GM19372 (cell line): ENCODE results near the gene VKORC1.

Source experiments
- ATAC-seq: cut with Tn5 transposase; IDR thresholded peaks from one replicate; pipeline ENCODE4 v1.9.1; 2021; ENCODE audit warnings: mild to moderate bottlenecking, low read depth, moderate library complexity; ENCODE audit not compliant: unreplicated experiment

The VKORC1 gene

DNA sequence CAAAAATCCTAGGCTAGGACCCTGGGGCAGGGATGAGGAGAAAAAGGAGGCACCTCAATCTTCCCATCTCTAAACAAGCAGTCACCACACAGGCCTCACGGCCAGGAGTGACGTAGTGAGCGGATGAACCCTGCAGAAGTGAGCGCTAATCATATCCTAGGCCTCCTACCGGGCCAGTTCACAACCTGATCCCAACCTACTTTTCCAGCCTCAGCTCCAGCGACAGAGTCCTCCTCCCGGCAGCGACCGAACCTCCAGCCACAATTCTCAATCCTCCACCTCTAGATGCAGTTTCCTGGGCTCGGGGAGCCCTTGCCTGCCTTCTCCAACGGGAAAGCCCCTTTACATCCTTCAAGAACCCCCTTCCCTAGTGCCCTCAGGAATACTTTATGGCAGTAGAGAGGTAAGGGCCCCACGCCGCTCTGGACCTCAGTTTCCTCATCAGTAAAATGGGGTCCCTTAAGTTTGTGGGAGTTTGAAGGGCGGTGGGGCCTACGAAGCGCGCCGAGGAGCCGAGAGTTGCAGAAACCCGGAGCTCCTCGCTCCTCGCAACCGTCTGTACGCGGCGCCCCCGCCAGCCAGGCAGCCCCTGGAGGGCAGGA, 22.0 kb downstream of the VKORC1 start:
- no peak for ATAC-seq

DNA sequence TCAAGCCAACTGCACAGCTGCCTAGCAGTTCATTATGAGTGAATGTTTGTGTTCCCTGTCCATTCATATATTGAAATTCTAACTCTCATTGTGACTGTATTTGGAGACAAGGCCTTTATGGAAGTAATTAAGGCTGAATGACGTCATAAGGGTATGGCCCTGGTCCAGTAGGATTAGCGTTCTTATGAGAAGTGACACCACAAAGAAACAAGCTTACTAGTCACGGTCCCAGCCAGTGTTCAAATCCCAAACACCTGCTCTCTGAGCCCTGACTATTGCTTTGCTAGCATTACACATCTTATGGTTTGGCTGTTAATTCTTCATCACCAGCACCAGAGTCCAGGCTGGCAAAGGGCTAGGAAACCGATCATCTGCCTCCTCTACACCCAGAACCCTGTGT, 22.7 kb downstream of the VKORC1 start:
- no peak for ATAC-seq

DNA sequence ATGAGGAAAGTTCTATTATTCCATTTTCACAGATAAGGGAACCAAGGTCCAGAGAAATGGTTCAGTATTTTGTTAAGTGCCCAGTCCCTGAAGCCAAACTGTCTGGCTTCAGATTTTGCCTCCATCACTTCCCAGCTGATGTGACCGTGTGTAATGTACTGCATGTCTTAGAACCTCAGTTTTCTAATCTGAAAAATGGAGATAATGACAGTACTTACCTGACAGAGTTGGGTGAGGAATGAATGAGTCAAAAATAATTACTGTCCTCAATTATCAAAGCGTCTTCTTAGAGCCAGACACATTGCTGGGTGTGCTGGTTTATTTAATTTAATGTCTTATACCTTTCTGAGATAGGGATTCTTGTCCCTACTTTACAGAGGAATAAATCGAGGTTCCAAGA, 27.3 kb downstream of the VKORC1 start:
- ATAC-seq: no peak

DNA sequence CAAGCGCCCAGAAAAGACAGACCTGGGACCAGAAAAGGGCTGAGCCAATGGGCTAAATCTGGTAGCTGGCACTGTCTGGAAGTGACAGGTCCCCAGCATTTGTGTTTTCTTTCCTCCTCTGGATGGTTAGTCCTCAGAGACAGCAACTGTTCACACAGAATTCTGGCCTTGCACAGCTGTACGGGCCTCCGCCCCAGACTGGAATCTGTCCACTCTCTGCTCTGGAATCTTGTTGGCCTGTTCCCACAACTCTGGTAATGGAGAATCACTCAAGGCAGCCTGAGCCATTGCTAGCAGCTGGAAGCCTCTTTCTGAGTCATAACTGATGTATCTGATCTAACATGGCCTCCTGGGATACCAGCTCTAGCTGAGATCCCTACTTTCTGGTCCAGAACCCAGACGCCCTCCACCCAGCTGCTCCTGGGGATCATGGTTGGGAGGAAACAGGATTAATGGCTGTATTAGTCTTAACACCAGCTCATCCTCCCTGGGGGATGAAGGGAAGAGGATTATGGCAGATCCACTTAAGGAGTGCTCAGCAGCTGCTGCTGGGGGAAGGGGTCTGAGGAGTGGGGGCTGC, 29.6 kb downstream of the VKORC1 start:
- no peak for ATAC-seq

DNA sequence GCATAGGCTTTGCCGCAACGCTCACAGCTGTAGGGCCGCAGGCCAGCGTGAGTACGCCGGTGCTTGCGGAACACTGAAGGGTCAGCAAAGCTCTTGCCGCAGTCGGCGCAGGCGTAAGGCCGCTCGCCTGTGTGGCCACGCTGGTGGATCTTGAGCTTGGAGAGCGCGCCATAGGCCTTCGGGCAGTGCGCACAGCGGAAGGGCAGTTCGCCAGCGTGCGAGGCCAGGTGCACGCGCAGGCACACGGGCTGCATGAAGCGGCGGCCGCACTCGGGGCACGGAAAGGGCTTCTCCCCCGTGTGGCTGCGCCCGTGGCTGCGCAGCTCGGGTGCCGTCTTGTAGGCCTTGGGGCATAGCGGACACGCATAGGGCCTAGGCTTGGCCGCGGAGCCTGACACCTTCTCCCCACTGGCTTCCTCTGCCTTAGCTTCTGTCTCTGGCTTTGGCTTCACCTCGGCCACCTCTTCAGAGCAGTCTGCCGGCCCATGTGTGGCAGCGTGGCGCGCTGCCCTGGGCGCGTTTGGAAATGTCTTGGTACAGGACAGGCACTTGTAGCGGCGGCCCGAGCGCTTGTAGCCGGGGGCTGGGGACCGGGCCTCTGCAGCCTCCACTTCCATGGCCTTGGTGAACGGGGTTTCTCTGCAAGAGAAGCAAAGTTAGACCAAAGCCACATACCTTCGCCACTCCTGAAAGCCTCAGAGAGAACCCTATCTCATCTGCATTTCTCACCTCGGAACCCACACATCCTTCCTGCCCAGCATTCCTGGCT, 30.6 kb downstream of the VKORC1 start:
- no peak for ATAC-seq

DNA sequence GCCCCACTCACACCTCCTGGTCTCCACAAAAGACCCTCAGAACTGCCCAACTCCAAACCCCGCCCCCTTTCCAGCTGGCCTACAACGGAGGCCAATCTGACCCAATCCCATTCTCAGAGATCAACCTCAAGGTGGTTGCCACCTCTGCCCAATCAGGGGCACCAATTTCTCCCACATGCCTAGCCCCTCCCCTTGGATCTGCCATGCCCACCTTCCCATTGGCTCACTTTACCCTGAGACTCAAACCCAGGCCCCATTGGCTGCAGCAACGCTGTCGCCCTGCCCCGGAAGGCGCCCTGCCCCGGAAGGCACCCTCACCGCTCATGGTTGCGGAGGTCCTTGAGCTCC, 31.1 kb downstream of the VKORC1 start:
- ATAC-seq: no peak

DNA sequence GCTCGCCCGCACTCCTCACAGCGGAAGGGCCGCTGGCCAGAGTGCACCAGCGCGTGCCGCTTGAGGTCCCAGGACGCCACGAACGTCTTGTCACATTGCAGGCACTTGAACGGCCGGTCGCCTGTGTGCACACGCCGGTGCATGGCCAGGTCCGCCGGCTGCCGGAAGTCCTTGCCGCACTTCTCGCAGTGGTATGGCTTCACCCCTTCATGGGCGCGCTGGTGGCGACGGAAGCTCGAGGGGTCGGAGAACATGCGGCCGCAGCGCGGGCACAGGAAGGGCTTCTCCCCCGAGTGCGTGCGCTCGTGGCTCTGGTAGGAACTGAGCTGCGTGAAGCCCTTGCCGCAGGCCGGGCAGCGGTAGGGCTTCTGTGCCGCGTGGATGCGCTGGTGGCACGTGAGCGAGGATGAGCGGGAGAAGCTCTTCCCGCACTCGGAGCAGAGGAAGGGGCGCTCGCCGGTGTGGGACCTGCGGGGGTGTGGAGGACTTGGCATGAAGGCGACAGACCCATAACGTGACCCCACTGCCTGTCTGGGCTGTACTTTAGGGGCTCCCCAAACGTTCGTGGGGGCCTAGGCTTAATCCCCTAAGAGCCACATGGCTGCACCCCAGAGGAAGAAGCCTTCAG, 32.7 kb downstream of the VKORC1 start:
- ATAC-seq: no peak

DNA sequence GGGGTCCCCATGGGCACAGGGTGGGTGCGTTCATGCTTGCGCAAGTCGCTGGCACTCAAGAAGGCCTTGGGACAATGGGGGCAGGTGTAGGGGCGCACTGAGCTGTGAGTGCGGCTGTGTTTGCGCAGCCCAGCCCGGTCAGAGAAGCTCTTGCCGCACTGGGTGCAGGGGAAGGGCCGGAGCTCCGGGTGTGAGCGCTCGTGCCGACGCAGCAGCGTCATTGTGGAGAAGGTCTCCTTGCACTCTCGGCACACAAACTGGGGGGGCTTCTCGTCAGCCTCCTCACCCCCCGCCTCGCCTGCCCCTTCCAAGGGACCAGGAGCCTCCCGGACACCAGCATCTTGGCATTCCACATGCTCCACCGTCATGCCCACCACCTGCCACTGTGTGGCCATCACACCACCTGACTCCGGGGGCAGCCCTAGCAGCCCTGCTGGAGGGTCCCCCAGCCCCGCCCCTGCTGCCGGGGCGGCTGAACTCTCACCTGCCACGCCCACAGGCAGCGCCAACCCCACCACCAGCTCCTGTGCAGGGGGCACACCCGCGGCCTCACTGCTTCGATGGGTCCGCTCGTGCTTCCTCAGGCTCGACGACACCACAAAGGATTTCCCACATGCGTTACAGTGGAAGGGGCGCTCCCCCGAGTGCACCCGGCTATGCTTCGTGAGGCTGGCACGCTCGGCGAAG, 33.3 kb downstream of the VKORC1 start:
- ATAC-seq: no peak

DNA sequence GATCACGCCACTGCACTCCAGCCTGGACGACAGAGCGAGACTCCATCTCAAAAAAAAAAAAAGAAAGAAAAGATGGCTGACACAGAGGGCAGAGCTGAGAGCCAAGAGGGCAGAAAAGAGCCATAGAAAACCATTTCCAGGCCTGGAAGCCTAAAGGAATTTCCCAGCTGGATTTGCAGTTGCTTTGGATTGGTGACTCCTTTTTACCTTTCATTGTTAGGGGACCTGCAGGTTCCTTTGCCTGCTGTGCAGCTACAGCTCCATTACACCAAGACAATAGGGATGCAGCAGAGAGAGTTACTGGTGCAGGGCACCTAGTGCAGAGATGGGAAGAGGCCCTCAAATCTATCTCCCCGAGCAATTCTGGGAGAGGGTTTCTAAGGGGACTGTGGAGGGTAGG, 39.0 kb downstream of the VKORC1 start:
- no peak for ATAC-seq

DNA sequence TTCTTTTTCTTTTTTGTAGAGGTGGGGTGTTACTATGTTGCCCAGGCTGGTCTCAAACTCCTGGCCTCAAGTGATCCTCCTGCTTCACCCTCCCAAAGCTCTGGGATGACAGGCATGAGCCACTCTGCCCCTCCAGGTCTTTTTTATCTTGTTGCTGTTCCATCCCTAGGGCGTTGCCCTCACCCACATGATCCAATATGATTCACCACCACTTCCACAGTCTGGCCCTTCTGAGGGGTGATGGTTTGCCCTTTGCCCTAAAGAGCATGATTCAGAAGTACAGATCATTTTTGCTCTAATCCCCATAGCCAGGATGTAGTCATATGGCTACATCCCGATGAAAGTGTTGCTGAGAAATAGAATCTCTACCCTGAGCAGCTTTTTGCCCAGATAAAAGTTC, 42.5 kb downstream of the VKORC1 start:
- ATAC-seq: no peak

DNA sequence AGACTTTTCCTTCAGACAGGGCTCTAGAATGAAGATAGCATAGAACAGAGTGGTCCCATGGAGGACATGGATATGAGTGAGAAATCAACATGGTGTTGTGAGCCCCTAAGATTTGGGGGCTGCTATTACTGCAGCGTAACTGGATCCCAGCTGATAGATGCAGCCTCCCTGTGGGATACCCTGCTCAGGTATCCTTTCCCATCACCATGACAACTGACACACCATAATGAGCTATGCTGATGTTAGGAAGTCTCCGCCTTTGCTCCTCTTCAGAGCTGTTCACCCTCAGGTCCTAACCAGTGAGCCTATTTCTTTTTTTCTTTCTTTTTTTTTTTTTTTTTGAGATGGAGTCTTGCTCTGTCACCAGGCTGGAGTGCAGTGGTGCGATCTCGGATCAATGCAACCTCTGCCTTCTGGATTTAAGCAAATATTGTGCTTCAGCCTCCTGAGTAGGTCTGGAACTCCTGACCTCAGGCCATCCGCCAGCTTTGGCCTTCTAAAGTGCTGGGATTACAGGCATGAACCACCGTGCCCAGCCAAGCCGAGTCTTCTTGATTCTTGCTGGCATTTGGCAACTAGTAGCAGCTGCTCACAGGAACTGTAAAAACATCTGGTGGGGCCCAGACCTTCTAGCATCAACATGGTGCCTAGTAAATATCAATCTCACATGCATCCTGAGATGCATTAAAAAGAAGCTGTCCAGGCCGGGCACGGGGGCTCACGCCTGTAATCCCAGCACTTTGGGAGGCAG, 44.1 kb downstream of the VKORC1 start:
- no peak for ATAC-seq

DNA sequence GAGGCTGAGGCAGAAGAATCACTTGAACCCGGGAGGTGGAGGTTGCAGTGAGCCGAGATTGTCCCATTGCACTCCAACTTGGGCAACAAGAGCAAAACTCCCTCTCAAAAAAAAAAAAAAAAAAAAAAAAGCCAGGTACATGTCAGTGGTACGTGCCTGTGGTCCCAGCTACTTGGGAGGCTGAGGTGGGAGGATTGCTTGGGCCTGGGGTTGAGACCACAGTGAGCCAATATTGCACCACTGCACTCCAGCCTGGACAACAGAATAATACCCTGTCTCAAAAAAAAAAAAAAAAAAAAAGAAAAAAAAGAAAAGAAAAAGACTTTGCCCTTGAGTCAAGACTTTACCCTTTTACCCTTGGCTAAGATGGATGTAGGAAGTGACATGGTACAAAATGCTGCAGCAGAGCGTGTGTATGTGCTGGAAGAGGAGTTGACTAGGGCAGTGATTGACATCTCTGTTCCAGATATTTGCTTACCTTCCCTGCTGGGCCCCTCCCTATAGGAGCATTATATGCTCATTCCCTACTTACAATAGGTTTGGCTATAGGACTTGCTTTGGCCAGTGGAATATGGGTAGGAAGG, 50.6 kb downstream of the VKORC1 start:
- ATAC-seq: no peak

DNA sequence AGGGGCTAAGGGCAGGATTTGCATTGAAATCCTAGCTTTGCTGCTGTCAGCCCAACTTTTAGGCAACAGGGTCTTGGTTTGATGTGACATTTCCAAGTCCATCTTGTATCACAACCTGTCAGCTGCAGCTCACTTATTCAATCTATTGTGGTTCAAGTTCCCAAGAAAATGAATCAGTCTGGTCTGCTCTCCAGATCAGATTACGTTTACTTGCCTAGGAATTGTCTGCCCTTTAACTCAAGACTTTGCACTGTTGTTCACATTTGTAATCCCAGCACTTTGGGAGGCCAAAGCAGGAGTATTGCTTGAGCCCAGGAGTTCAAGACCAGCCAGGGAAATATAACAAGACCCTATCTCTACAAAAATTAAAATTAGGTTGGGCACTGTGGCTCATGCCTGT, 51.2 kb downstream of the VKORC1 start:
- no peak for ATAC-seq

DNA sequence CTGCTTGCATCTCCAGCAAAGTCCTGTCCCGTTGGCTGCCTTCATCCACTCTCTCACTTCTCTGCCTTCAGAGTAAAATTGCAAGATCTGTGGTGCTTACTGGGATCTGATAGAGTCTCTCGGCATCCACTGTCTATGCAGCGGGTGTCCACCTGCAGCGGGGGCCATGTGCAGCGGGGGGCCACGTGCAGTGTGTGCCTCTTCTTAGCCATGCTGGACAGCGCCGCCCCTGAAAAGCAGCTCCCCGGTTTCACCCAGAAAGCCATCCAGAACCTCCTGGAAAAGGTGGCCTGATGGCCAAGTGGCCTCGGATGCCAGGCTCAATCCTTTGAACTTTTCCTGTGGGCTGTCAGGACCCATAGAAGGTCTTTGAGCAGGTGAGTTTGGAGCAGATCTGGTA, 51.7 kb downstream of the VKORC1 start:
- no peak for ATAC-seq
